Activated CD4-positive, alpha-beta T cell treated with anti-CD3 and anti-CD28 coated beads, Interleukin-2, Interleukin-6, amounts not matched to agents 100 ng/mL and 50 ng/mL, durations not matched to agents 16 hours and 8 hours (primary cell): ENCODE results near the gene PAH.

Experiments used
- DNase-seq: peaks from one replicate; pipeline ENCODE4 v3.0.0-alpha.2; 2020

The PAH gene

GRCh38 chr12:102917026-102917787 lies at the start of gene PAH:
Gene PAH, minus strand, starts transcription at chr12:102917244. Its CDS starts 114 bp downstream, at chr12:102917130.
- no peak for DNase-seq

DNA sequence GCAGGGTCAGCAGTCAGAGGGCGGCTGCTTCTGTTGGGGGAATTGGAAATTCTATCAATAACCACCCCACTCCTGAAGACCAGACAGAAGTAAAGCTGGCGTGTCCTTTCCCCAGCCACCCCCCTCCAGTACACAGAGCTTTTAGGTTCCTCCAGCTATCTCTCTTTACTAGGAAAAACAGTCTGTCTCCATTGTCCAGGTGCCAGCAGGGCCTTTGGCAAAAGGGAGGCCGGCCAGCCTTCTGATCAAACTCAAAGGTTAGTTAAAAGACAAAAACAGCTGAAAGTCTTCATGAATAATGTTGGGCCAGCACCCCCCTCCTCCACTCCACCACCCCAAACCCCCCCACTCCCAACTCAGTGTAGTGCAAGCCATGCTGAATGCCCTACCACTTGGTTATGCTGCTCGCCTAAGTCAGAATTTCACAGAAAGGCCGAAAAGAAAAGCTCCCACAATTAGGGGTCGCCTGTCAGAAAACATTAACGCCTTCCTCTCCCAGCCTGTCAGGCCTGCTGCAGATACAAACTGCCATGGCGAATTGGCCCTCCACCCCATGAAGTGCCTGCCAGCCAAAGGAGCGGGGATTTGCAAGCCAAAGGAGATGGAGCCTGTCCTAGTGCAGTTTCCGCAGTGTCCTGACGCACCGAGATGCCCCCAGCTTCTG lies 49.3 kb upstream of the PAH start:
- DNase-seq, result no peak

DNA sequence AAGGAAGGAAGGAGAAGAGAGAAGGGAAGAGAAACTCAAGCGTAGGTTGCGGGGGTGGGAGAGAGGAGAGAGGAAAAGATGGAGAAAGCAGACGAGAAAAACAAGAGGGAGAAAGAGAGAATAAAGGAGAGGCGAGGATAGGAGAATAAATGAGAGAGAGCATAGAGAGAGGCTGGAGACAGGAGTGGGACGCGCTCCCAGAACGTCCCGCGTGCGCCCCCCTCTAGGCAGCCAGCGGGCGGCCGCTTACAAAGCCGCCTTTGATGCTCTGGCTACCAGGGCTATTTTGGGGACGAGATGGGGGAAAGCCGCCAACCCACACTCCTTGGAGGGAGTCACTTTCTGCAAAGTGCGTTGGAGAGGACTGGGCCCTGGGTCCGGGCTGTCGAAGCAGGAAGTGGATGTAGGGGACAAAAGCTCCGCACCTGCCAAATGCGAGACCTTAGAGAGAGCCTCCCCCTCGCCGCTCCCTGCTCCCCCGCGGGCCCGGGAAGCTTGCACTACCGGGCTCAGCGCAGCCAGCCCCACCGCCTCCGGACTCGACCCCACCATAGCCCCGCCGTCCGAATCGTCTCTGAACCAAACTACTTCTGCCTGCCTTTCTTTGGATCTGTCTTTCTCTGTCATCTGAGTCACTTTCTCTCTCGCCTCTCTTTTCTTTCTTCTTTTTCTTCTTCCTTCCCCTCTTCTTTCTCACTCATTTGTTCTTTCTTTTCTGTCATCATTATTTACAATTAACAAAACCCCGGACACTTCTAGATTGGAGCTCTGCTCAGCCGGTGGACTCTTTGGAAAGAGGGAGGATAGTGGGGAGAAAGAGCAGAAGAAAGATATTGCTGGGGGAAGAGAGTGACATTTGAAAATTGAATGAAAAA lies 48.5 kb upstream of the PAH start:
- no peak for DNase-seq

DNA sequence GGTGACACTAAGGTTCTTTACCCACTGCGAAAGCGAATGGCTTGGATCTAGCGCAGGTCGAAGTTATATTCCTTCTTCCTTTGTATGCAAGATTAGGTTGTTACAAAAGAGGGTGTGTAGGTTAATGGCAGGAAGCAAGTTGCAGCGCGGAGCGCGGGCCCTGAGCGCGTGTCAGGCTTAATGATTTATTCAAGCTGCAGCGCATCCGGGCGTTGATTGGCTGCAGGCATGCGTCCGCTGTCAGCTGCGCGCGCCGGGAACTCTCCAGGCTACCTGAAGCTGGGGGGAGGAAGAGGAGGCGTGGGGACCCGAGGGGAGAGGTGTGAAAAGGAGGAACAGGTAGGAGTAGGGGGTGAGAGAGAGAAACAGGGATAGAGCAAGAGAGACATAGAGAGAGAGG lies 47.8 kb upstream of the PAH start:
- peak; percentile 23 for DNase-seq

GRCh38 chr12:102963796-102964195 lies 46.8 kb upstream of the PAH start:
- no peak for DNase-seq

GRCh38 chr12:102962986-102963385 lies 45.9 kb upstream of the PAH start:
- no peak for DNase-seq

GRCh38 chr12:102962532-102962931 lies 45.5 kb upstream of the PAH start:
- DNase-seq, result no peak

- DNase-seq, result no peak
These were observed 44.4 kb upstream of the PAH start for GRCh38 chr12:102961466-102961855.

DNA sequence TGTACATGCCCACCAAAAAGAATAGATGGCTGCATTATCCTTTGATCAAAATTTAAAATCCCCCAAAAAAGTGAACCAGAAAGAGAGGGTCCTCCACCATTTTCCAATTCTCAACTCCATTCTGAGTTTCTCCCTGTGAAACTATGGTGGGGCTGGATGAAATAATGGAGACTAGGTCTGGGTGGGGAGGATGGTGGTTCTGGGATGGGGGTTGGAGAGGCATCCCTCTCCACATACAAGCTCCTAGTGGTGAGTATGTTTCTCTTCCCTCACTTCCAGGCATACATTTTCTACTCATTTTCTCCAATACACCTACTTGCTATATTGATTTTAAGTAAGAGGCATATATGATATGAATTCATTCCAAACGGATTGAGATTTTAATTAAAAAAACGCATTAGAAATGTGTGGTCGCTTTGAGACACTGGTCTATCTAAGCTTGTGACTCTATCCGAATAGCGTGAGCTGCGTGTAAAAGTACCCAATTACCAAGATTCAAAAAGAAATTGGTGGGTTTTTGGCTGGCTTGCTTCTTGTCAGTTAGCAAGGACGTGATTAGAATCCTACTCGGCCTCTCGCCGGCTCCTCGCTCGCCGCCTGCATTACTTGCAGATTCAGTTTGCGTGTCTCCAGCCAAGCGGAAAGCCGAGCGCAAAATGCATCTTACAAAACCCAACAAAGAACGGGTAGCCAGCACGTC lies 43.9 kb upstream of the PAH start:
- DNase-seq, result no peak

DNA sequence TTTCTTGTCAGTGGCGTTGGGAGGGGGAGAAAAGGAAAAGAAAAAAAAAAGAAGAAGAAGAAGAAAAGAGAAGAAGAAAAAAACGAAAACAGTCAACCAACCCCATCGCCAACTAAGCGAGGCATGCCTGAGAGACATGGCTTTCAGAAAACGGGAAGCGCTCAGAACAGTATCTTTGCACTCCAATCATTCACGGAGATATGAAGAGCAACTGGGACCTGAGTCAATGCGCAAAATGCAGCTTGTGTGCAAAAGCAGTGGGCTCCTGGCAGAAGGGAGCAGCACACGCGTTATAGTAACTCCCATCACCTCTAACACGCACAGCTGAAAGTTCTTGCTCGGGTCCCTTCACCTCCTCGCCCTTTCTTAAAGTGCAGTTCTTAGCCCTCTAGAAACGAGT lies 42.3 kb upstream of the PAH start:
- no peak for DNase-seq

- DNase-seq, result no peak
These were observed 41.8 kb upstream of the PAH start for GRCh38 chr12:102958830-102959176.

DNA sequence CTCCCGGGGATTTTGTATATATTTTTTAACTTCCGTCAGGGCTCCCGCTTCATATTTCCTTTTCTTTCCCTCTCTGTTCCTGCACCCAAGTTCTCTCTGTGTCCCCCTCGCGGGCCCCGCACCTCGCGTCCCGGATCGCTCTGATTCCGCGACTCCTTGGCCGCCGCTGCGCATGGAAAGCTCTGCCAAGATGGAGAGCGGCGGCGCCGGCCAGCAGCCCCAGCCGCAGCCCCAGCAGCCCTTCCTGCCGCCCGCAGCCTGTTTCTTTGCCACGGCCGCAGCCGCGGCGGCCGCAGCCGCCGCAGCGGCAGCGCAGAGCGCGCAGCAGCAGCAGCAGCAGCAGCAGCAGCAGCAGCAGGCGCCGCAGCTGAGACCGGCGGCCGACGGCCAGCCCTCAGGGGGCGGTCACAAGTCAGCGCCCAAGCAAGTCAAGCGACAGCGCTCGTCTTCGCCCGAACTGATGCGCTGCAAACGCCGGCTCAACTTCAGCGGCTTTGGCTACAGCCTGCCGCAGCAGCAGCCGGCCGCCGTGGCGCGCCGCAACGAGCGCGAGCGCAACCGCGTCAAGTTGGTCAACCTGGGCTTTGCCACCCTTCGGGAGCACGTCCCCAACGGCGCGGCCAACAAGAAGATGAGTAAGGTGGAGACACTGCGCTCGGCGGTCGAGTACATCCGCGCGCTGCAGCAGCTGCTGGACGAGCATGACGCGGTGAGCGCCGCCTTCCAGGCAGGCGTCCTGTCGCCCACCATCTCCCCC lies 41.2 kb upstream of the PAH start:
- peak; percentile 47 for DNase-seq

DNA sequence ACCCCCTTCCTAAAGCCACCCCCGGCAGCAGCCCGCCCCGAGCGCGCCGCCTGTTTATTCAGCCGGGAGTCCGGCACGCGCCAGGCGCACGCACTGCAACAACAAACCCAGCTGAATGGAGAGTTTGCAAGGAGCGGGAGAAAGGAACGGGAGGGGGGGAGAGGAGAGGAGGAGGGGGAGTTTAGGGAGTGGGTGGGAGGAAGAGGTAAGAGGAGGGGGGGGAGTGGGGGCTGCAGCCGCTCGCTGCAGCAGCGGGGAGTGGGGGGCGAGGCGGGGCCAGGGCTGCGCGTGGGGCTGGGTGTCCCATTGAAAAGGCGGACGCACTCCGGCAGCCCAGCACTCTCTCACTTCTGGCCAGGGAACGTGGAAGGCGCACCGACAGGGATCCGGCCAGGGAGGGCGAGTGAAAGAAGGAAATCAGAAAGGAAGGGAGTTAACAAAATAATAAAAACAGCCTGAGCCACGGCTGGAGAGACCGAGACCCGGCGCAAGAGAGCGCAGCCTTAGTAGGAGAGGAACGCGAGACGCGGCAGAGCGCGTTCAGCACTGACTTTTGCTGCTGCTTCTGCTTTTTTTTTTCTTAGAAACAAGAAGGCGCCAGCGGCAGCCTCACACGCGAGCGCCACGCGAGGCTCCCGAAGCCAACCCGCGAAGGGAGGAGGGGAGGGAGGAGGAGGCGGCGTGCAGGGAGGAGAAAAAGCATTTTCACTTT lies 40.5 kb upstream of the PAH start, which contains the start of gene ASCL1:
Gene ASCL1 (plus strand): TSS at position 336 of the 712 bp plus-strand sequence. CDS start 571 bp downstream, outside the sequence.
- no peak for DNase-seq

- DNase-seq, result no peak
These were observed 39.8 kb upstream of the PAH start for GRCh38 chr12:102956738-102957327.

DNA sequence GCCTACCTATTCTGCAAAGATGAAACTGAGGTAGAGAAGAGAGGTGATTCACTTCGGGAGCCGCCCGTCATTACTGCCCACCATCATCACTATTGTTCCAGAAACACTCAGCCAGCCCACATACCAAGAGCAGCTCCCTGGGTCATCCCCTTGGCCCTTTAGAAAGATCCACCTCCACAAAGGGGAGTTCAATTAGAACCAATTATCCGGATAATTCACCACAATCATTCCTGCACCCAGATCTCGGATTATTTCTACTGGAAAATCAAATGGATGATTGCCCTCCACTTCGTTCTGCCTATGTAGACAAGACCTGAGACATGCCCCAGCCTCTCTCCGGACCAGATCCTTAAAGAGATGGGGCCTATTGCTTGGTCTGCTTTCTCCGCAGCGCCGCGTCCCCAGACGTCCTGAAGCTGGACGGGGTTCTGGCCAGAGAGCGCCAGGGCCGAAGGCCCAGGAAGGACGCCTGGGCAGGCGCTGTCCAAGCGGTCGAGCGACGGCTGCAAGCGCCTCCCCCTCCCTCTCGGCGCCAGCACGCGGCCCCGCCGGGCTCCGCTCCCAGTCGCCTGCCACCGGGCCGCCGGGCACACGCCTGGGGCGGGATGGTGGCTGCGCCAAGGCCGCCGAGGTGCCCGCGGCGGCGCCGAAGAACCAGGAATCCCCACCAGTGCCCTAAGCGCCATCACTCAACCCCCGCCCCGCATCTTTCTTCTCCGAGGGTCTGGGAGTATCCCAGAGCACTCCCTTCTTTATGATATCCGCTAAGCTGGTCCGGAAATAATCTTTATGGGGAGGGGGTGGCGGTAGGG lies 39.1 kb upstream of the PAH start:
- DNase-seq, result no peak

GRCh38 chr12:102954134-102954533 lies 37.1 kb upstream of the PAH start:
- DNase-seq, result peak; percentile 73

GRCh38 chr12:102953221-102953620 lies 36.2 kb upstream of the PAH start:
- no peak for DNase-seq

DNA sequence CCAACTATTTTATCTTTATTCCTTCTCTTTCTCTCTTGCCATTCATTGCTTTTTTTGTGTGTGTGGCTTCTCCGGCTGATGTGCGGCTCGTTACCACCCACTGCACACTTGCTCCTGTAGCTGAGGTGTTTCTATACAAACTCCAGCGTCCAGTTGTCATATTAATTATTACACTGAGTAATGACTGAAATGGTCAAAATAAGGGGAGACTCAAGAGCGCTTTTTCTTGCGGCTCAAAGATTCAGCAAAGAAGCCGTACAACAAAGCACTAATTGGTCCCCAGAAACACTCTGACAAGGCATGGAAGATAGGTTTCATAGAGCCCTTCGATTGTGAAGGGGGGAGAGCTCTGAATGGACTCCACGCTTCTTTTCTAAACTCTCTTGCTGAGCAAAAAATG lies 34.8 kb upstream of the PAH start:
- no peak for DNase-seq

DNA sequence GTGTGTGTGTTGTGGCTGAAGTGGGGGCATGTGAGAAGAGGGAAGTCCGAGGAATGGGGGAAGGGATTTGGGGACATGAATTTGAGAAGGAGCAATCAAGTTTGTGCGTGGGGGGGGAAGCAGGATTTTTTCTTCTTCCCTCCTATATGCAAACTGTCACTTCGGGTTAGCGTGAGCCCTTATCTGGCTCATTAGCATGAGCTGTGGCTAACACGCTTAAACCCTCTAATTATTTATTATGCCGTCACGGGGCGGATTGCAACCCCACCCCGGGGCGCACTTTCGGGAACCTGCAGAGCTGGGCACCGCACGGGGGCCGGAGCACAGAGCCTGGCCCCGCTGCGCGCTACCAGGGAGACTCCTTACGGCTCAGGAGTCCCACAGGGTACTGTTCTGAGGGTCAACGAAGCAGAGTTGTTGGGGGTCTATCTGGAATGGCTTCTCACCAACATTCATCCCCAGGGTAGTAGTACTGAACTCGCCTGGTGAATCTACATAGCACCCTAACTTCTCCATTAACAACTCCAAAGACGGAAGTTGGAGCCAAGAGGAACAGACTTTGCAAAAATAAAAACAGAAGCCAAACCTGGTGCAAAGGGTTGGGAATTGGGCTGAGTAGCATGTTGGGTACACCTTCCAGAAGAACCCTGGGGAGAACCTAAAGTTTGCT lies 34.0 kb upstream of the PAH start:
- DNase-seq, result no peak
